HG03045 (cell line): ENCODE data around the gene IQCF6.
"Not testable (repeated sequence)": the region's sequence is repeated elsewhere in the genome, so short reads cannot be mapped to it uniquely, and the experiment has no call there.

ENCODE experiments used
- ATAC-seq: cut with Tn5 transposase; IDR thresholded peaks from one replicate; pipeline ENCODE4 v1.9.1; 2021; ENCODE audit warnings: mild to moderate bottlenecking, moderate library complexity; ENCODE audit not compliant: unreplicated experiment

The IQCF6 gene

DNA sequence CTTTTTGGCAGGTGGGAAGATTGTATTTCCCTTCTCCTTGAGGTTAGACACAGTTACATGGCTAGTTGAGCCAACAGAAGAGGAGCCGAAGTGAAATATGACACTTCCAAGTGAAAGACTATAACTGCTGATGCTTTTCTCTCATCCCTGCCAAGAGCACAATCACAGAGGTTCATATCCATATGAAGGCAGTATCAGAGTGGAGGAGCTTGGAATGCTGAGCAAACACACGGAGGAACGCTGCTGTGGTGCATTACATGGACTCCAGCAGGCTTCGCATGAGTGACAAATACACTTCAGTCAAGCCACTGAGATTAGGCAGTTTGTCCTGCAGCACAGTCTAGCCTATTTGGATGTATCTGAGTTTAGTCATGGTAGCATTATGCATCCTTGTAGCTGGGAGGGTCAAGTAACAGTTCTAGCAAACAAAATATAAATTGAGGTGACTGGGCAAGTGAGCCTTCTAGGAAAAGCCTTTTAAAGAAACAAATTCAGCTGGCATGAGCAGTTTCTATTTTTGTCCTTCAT is 5.4 kb downstream of the IQCF6 start:
- no peak for ATAC-seq

DNA sequence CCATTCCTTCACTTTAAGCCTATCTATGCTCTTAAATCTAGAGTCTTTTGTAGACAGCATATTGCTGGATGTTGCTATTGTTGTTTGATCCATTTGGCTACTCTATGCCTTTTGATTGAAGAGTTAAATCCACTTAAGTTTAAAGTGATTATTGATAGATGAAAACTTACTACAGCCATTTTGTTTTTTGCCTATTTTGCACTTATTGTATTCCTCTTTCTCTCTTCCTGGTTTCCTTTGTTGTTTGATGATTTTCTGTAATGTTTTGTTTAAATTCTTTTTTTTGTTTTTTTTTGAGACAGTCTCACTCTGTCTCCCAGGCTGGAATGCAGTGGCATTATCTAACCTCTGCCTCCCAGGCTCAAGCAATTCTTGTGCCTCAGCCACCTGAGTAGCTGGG is 19.8 kb downstream of the IQCF6 start:
- no peak for ATAC-seq

DNA sequence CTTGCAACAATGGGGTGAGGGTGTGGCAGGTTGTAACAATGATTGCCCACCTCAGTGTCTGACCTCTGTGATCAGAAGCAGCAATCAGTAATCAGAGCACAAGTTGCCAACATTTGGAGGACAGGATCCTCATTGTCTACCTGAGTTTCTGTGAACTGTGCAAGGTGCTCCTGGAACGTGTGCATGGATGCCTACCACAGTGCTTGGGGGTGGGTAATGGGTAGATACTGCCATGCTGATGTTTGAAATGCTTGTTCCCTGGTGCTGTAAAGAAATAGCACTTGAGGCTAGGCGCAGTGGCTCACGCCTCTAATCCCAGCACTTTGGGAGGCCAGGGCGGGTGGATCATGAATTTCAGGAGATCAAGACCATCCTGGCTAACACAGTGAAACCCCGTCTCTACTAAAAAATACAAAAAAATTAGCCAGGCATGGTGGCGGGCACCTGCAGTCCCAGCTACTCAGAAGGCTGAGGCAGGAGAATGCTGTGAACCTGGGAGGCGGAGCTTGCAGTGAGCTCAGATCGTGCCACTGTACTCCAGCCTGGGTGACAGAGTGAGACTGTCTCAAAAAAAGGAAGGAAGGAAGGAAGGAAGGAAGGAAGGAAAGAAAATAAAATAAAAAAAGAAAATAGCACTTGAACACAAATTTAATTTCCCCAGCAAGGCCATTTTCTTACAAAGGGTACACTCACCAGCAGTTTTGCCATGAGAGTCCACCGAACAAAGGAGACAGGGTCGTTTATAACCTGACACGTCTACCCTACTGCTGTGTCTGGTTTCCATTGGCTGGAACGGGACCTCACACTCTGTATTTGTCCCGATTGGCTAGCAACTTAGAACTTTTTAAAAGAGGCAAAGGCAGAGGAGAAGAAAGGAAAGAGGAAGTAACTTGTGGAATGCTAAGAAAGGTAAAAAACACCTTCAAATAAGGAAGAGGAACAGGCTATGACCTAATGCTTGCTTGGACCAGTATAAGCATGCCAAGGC is 25.0 kb downstream of the IQCF6 start:
- not testable (repeated sequence) for ATAC-seq

DNA sequence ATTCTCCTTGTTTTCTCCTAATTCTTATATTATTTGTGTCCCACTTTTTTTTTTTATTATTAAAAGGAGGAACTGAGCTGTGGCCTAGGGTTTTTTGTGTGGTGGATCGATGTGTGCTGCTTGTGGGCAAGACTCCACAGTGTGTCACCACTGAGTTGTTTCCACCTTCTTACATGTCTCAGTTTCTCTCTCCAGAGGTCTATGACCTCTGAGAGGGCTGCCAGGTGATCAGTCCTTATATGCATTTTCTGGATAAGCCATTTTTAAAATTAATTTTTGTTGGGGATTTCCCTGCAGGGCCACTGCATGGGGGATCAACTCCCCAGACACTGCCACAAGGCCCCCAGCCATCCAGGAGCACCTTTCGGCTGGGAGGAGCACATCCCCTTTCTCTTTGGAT is 27.8 kb downstream of the IQCF6 start:
- no peak for ATAC-seq

DNA sequence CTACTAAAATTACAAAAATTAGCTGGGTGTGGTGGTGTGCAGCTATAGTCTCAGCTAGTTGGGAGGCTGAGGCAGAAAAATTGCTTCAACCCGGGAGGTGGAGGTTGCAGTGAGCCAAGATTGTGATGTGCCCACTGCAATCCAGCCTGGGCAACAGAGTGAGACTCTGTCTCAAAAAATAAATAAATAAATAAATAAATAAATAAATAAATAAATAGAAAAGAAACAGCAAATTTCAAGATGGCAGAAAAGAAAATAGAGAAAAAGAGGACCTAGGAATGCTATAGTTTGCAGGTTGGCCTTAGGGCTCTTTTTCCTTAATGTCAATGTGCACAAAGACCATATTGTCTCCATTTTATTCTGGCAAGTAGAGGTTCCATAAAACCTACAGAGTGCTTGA is 28.2 kb downstream of the IQCF6 start:
- no peak for ATAC-seq

DNA sequence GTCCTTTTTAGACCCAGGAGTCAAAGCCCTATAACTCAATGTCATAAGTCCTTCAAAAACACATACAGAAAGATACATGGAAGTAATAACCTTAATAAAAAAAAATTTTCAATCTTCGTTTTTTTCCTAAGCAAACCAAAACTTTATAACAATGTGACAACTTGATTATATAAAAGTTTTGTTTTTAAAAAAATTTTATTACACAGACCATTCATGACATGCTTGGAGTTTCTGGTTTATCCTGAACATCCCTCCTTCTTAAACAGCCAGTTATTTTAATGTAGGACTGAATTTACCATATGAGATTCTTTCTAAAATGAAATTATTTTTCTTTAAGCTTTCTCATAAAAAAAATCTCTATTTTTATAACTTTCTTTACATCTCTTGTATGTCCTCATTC is 30.7 kb downstream of the IQCF6 start:
- no peak for ATAC-seq

DNA sequence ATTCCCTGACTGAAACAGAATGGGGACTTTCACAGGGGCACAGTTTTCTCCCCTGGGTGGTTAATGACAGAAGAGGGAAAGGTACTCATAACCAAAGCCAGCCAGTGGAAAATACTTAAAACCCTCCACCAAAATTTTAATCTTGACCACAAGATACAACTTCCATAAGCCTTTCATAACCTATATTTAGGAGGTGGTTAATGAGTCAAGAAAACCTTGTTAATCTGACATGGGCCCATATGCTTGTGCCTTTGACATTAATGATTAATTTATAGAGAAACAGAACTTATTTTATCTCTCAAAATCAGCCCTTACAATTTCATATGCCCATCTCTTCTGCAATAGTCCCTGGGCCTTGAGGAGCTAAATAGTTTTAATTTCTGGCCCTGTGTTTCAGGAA is 31.2 kb downstream of the IQCF6 start:
- ATAC-seq, result no peak

DNA sequence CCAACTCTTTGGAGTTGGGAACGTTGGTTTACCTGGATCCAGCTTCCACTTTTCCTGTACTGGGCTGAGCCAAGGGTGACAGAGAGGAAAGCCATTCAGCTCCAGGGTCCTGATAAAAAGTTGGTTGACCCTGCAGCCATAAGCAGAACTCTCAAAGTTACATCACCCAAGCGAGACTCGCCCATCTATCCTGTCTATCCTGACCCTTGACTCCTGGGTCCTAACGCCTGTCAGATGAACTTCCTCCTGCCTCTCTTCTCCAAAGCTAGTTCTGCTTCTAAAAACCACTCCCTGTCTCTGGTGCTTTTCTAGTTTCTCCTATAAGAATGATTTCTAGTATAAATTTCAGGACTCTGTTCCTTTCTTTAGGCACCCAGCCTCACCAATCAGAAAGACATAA is 36.1 kb downstream of the IQCF6 start:
- not testable (repeated sequence) for ATAC-seq

DNA sequence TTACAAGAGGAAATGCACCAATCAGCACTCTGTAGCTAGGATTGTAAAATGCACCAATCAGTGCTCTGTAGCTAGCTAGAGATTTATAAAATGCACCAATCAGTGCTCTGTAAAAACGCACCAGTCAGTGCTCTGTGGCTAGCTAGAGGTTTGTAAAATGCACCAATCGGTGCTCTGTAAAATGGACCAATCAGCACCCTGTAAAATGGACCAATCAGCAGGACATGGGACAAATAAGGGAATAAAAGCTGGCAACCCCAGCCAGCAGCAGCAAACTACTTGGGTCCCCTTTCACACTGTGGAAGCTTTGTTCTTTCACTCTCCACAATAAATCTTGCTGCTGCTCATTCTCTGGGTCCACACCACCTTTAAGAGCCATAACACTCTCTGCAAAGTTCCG is 36.7 kb downstream of the IQCF6 start:
- ATAC-seq, result not testable (repeated sequence)

DNA sequence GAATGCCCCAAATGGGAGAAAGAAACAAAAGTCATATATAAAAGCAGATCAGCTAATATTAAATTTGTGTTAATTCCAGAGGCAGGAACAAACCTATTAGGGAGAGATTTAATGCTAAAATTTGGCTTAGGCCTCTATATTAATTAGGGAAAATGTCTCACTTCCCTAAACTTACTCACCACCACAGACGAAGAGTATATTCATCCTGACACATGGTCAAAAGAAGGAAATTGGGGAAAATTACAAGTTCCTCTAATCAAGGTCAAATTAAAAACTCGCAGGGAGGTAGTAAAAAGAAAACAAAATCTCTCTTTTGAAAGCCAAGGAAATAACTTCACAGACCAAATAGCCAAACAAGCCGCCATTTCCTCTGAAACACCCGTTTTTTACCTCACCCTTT is 39.9 kb downstream of the IQCF6 start:
- no peak for ATAC-seq

DNA sequence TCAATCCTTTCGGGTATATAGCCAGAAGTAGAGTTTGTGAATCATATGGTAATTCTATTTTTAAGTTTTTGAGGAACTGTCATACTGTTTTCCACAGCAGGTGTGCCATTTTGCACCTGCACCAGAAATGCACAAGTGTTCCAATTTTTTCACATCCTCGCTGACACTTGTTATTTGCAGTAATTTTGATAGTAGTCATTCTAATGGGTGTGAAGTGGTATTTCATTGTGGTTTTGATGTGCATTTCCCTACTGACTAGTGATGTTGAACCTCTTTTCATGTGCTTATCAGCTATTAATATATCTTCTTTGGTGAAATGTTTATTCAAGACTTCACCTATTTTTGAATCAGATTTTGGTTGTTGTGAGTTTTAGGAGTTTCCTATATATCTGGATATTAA is 43.1 kb downstream of the IQCF6 start:
- no peak for ATAC-seq

DNA sequence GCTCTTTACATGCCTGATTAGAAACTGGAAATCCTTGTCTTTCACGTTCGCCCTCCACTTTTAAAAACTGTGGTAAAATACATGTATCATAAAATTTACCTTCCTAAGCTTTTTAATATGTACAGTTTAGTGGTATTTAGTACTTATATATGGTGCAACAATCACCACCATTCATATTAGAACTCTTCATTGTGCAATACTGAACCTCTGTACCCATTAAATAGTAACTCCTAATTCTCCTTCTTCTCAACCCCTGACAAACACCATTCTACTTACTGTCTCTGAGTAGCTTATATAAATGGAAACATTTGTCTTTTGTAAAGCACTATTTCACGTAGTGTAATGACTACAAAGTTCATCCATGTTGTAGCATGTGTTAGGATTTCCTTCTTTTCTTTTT is 44.0 kb downstream of the IQCF6 start:
- ATAC-seq, result no peak

DNA sequence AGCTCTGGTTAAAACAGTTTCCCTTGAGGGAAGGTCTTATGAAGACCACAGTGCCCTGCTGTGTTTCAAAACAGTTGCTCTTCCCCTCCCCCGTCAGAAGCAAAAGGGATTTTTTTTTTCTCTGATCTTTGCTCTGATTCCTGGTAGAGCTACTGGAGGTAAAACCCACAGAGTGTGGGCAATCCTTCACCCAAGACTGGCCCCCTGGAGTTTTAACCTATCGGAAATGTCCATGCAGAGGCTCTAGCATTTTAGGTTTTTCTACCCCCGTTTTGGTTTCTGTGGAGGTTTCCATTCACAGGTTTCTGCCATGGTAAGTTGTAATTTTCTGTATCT is 44.5 kb downstream of the IQCF6 start:
- ATAC-seq, result no peak

DNA sequence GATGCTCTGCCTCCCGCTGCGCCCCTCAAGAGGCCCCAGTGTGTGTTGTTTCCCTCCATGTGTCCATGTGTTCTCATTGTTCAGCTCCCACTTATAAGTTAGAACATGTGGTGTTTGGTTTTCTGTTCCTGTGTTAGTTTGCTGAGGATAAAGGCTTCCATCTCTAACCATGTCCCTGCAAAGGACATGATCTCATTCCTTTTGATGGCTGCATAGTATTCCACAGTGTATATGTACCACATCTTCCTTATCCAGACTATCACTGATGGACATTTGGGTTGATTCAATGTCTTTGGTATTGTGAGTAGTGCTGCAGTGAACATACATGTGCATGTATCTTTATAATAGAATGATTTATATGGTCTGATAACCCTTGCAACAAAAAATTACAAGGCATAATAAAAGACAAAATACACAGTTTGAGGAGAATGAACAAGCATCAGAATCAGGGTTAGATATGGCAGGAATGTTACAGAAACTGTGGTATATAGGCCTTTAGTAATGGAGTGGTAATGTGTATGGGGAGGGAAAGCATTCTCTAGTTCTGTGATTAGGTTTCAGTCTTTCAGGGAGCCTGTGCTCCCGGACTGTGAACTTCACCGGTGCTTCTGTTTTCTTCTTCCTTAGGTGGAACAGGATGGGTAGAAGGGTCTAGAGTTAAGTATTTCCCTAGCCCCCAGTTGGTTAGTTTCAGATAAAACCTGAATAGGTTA is 45.0 kb downstream of the IQCF6 start:
- ATAC-seq, result no peak

DNA sequence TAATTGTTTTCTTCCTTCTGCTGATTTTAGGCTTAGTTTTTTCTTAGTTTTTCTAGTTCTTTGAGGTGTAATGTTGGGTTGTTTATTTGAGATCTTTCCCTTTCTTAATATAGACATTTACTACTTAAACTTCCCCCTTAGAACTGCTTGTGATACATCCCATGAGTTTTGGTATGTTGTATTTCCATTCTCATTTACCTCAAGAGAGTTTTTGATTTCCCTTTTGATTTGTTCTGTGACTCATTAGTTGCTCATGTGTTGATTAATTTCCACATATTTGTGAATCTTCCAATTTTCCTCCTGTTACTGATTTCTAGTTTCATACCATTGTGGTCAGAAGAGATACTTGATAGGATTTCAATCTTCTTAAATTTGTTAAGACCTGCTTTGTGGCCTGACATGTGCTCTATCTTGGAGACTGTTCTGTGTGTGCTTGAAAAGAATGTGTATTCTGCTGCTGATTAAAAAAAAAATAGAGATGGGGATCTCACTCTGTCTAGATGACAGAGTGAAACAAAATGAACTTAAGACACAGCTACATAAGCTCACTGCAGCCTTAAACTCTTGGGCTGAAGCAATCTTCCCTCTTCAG is 49.9 kb downstream of the IQCF6 start:
- no peak for ATAC-seq
